Heart left ventricle (tissue), 16 donors: ENCODE data around the gene HBZ. TPM values are rescaled to one million over a fixed set of nuclear protein-coding genes. Genes with fewer than 3 reads are reported as not detected.
A peak's percentile ranks its signal among the peaks of the same experiment; 100 is the strongest.
"Not testable (repeated sequence)": the region's sequence is repeated elsewhere in the genome, so short reads cannot be mapped to it uniquely, and the experiment has no call there.

ENCODE experiments used
- ATAC-seq, 4 donors: fragments of 200-7000 bp; cut with Tn5 transposase; one replicate each; pipeline ENCODE4 v1.9.1; 2020 to 2022; ENCODE audit warnings: moderate library complexity in 4 of 4, mild to moderate bottlenecking in 3 of 4, moderate number of reproducible peaks in 1 of 4
- DNase-seq, 5 donors: peaks; one replicate each; pipeline ENCODE4 v3.0.0-alpha.2; 2020
- H3K27ac ChIP-seq, 12 donors: fragments of 200-600 bp; sonication (generic) in 4 of 12; one replicate each; pipeline versions ENCODE4 v1.5.0 to v1.8.0; 2016 to 2022; ENCODE audit warnings: mild to moderate bottlenecking in 2 of 12
- H3K27me3 ChIP-seq, 9 donors: fragments of 200-600 bp; sonication (generic) in 2 of 9; one replicate each; pipeline versions ENCODE4 v1.5.1 to v1.8.0; 2016 to 2022; ENCODE audit warnings: mild to moderate bottlenecking in 3 of 9
- H3K36me3 ChIP-seq, 9 donors: fragments of 200-600 bp; sonication (generic) in 2 of 9; one replicate each; pipeline versions ENCODE4 v1.5.0 to v1.8.0; 2018 to 2022; ENCODE audit warnings: mild to moderate bottlenecking in 2 of 9
- H3K4me1 ChIP-seq, 12 donors: fragments of 200-600 bp; sonication (generic) in 4 of 12; one replicate each; pipeline versions ENCODE4 v1.5.0 to v1.8.0; 2016 to 2022; ENCODE audit warnings: mild to moderate bottlenecking in 3 of 12
- H3K4me3 ChIP-seq, 12 donors: fragments of 200-600 bp; sonication (generic) in 4 of 12; one replicate each; pipeline versions ENCODE4 v1.5.0 to v1.8.0; 2017 to 2022; ENCODE audit warnings: mild to moderate bottlenecking in 9 of 12, moderate library complexity in 4 of 12
- H3K9me3 ChIP-seq, 12 donors: fragments of 200-600 bp; sonication (generic) in 4 of 12; one replicate each; pipeline versions ENCODE4 v1.5.0 to v1.8.0; 2016 to 2022; ENCODE audit warnings: mild to moderate bottlenecking in 1 of 12
- POLR2A ChIP-seq, 2 donors: fragments of 450-650 bp; IDR thresholded peaks; one replicate each; pipeline ENCODE4 v1.6.1; 2017; ENCODE audit warnings: antibody characterized with exemption in 2 of 2, mild to moderate bottlenecking in 2 of 2, moderate library complexity in 2 of 2
- WGBS, 4 donors: extraction: QIAGEN DNeasy Blood & Tissue Kit in 2 of 4; methylation state at CpG; one replicate each; pipeline versions ENCODE4 v1.1.5 to v1.1.7; 2013 to 2018; 5-methylcytosine and 5-hydroxymethylcytosine counted together
- intact Hi-C, 10 donors: fragments of 100-400 bp; cut with DNase I; formaldehyde crosslinking; loops; one replicate each; pipeline versions ENCODE4 v1.11.1 to v1.14.2; 2022
- polyA plus RNA-seq, 2 donors: library from polyadenylated mRNA; stranded (reverse); fragments of 200-250 nt; gene quantifications; one replicate each; pipeline ENCODE4 v1.2.3, GENCODE V29; 2013
- total RNA-seq, 9 donors: library from RNA; depleted of rRNA in 2 of 9; stranded (reverse); fragments of >200 nt in 2 of 9; fragmentation: NEBNext Ultra II Directional in 3 of 9; extraction: Animal tissue kit (Norgen Biotek cat#: 25700) in 3 of 9; gene quantifications; one replicate each; pipeline versions ENCODE4 v1.1.0 to v1.2.4, GENCODE V29; 2016 to 2023
- TF ChIP-seq, protein P1 (sequence below), 12 donors: fragments of 200-600 bp; sonication (generic) in 4 of 12; IDR thresholded peaks; one replicate each; pipeline versions ENCODE4 v1.5.0 to v1.8.0; 2018 to 2022; ENCODE audit warnings: antibody characterized with exemption in 12 of 12, mild to moderate bottlenecking in 5 of 12
- donor health status: ischemic (EF 13 %, LVEDD 7.1; RV severe dilation, severe dysfunction).
- donor health status: healthy with polysubstance abuse.
- donor health status: DM: no; HTN: yes; CAD: no.
- donor health status: DM: no; HTN: no; CAD: no.
- donor health status: ischemic (EF 25% LVEDD 6.9; RV normal size, moderate dysfunction).
- donor health status: ischemic (EF 25% LVEDD 5.7; RV mildly dilated, moderate dysfunction).
- donor health status: healthy.
- donor health status: DM: yes; HTN: yes; CAD: no.
- donor health status: ischemic (EF 35%, LVEDD 5.7; RV mildly dilated, moderate dysfunction).
- donor health status: nonischemic (EF 11% LVEDD 7.7; RV severe dilation, severe dysfunction).
- donor health status: DM: yes; HTN: yes; CAD: no.
- donor health status: PGD.
- donor health status: ischemic (EF 29% LVEDD 5.4; RV normal size, mild dysfunction).
- donor health status: nonischemic (EF 23%, LVEDD 6.1; RV moderate dilation, normal function).

Gene HBZ
- total and polyA plus RNA-seq, 11 donors: not detected

- intact Hi-C loops: no loop called here
- peak in 2 of 4 donors; percentile 11 to 30 for ATAC-seq
- no peak overlapping the region for H3K27ac ChIP-seq
- H3K4me1 ChIP-seq: peaks cover 0 to under 1% (median 0%) of the 10 kb centered on the region in 12 donors
- TF ChIP-seq, protein P1, sequence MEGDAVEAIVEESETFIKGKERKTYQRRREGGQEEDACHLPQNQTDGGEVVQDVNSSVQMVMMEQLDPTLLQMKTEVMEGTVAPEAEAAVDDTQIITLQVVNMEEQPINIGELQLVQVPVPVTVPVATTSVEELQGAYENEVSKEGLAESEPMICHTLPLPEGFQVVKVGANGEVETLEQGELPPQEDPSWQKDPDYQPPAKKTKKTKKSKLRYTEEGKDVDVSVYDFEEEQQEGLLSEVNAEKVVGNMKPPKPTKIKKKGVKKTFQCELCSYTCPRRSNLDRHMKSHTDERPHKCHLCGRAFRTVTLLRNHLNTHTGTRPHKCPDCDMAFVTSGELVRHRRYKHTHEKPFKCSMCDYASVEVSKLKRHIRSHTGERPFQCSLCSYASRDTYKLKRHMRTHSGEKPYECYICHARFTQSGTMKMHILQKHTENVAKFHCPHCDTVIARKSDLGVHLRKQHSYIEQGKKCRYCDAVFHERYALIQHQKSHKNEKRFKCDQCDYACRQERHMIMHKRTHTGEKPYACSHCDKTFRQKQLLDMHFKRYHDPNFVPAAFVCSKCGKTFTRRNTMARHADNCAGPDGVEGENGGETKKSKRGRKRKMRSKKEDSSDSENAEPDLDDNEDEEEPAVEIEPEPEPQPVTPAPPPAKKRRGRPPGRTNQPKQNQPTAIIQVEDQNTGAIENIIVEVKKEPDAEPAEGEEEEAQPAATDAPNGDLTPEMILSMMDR (IDR thresholded peaks at IDR 0.05): no peak
- TF ChIP-seq POLR2A (IDR thresholded peaks at IDR 0.05): no peak
- WGBS, 4 donors: 41 to 48% (median 45%) methylated on average over 9 of the region's 9 CpGs
- no peak overlapping the region for H3K4me3 ChIP-seq
- no peaks in the 10 kb centered on the region for H3K36me3 ChIP-seq
- no peaks in the 10 kb centered on the region for H3K9me3 ChIP-seq
- no peak for DNase-seq
- H3K27me3 ChIP-seq: peaks cover 0 to 26% (median 0%) of the 10 kb centered on the region in 9 donors
These were observed 3.3 kb upstream of the HBZ start for GRCh38 chr16:149024-149660.

DNA sequence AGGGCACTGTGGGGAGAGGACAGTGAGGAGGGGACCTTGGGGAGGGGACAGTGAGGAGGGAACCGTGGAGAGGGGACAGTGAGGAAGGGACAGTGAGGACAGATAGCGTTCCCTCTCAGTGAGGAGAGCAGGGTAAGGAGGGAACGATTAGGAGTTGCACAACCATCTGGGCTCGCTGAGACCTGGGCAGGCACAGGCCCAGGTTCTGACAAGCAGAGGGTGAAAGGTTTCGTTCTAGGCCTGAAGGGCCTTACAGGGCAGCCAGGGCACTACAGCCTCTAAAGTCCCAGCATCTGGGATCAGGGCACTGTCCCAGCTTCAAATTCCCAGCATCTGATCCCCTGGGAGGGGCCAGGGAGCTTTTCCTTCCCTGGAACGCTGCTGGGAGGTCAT lies 681 bp downstream of the HBZ start:
- Histone ChIP-seq H3K27me3 (peaks cover 0 to 58% (median 29%) of the 10 kb centered on the region in 9 donors), H3K4me1 (peaks cover 0 to 10% (median 8%) of the 10 kb centered on the region in 12 donors)
- WGBS, 4 donors: 41 to 71% (median 63%) methylated on average over 3 to 5 of the region's 6 CpGs
- ATAC-seq: peak in 1 of 4 donors; percentile 41
- not testable (repeated sequence) for H3K27ac ChIP-seq, DNase-seq, H3K36me3 ChIP-seq, H3K9me3 ChIP-seq, H3K4me3 ChIP-seq
- intact Hi-C loops: loop anchor here in 1 of 10 donors (1.0 kb wide), 1 partner anchor 9 kb away; no protein-coding TSS in a partner anchor

- Histone ChIP-seq H3K4me1 (peaks cover 0 to 10% (median 8%) of the 10 kb centered on the region in 12 donors), H3K27me3 (peaks cover 0 to 53% (median 29%) of the 10 kb centered on the region in 9 donors)
- not testable (repeated sequence) for H3K4me3 ChIP-seq, H3K9me3 ChIP-seq, H3K27ac ChIP-seq, DNase-seq, H3K36me3 ChIP-seq
- peak in 2 of 4 donors; percentile 23 to 28 for ATAC-seq
- intact Hi-C loops: loop anchor here in 1 of 10 donors (1.0 kb wide), 1 partner anchor 9 kb away; no protein-coding TSS in a partner anchor
- no CpG with 5 or more reads among the region's 74 CpGs for WGBS, 4 donors
These were observed 1.2 kb downstream of the HBZ start for GRCh38 chr16:153550-154216.

DNA sequence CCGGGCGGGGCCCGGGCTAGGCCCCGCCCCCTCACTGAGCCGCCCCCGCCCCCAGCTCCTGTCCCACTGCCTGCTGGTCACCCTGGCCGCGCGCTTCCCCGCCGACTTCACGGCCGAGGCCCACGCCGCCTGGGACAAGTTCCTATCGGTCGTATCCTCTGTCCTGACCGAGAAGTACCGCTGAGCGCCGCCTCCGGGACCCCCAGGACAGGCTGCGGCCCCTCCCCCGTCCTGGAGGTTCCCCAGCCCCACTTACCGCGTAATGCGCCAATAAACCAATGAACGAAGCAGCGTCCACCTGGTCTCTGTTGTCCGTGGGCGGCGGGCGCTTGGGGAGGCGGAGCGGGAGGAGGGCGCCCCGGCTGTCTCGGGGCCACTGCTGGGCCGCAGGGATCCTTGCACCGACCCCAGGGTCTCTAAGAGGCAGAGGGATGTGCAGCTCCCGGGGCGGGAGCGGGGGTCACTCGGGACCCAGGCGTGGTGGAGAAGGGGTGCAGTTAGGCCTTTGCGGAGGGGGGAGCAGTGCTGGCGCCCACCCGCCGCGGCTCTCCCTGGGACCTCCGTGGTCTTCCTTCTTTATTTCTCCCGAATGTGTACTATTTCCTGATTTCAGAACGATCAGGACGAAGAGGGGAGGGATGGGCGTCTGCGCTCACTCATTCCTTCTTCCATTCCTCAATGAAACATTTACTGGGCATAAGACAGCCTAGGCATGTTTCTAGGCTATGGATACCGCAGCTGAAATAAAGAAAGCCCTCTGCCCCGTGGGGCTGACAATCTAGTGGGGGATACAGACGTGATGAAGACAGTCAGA lies 2.0 kb downstream of the HBZ start:
- intact Hi-C loops: no loop called here
- ATAC-seq: peak in 2 of 4 donors; percentile 34 to 58
- peak in 2 of 5 donors; percentile 32 to 64 for DNase-seq
- Histone ChIP-seq H3K4me1 (peaks cover 0 to 10% (median 8%) of the 10 kb centered on the region in 12 donors), H3K27me3 (peaks cover 0 to 46% (median 29%) of the 10 kb centered on the region in 9 donors), H3K36me3 (no peaks in the 10 kb centered on the region), H3K9me3 (no peaks in the 10 kb centered on the region), H3K4me3 (peak overlapping the region; percentile 22 to 58 (median 50)), H3K27ac (no peak overlapping the region)
- 1 to 3% (median 2%) methylated on average over 23 to 53 of the region's 59 CpGs for WGBS, 4 donors
- TF ChIP-seq POLR2A (IDR thresholded peaks at IDR 0.05): no peak
- TF ChIP-seq, protein P1 (IDR thresholded peaks at IDR 0.05): no peak
